A673 (cell line): ENCODE results near the gene ZNF382.

Experiments used
- EZH2 ChIP-seq: fragments of 200-600 bp; sonication (generic); IDR thresholded peaks from 2 replicates; pipeline ENCODE4 v1.6.1; 2017; ENCODE audit warnings: borderline replicate concordance, low read depth, mild to moderate bottlenecking, mixed read lengths, antibody characterized with exemption, low read length; ENCODE audit not compliant: poor library complexity, severe bottlenecking
- TF ChIP-seq, protein P1 (sequence below): fragments of 300-800, 200-600 bp; sonication (generic); conservative IDR thresholded peaks from 2 replicates; pipeline ENCODE4 v1.5.1; 2017; ENCODE audit warnings: low read depth, mild to moderate bottlenecking, antibody characterized with exemption, low read length, moderate library complexity, mixed read lengths

DNA sequence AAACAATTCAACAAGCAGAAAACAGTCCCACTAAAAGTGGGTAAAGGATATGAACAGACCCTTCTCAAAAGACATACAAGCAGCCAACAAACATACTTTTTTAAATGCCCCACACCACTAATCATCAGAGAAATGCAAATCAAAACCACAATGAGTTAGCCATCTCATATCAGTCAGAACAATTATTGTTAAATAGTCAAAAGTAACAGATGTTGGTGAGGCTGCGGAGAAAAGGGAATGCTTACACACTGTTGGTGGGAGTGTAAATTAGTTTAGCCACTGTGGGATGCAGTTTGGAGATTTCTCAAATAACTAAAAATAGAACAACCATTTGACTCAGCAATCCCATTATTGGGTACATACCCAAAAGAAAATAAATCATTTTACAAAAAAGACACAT lies 40.7 kb upstream of the ZNF382 start:
- TF ChIP-seq, protein P1, sequence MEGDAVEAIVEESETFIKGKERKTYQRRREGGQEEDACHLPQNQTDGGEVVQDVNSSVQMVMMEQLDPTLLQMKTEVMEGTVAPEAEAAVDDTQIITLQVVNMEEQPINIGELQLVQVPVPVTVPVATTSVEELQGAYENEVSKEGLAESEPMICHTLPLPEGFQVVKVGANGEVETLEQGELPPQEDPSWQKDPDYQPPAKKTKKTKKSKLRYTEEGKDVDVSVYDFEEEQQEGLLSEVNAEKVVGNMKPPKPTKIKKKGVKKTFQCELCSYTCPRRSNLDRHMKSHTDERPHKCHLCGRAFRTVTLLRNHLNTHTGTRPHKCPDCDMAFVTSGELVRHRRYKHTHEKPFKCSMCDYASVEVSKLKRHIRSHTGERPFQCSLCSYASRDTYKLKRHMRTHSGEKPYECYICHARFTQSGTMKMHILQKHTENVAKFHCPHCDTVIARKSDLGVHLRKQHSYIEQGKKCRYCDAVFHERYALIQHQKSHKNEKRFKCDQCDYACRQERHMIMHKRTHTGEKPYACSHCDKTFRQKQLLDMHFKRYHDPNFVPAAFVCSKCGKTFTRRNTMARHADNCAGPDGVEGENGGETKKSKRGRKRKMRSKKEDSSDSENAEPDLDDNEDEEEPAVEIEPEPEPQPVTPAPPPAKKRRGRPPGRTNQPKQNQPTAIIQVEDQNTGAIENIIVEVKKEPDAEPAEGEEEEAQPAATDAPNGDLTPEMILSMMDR, result no peak
- TF ChIP-seq EZH2, result no peak
